Astrocyte (in vitro differentiated cells and primary cell): Measurements from ENCODE around the gene CD160.

Experiments used
- EZH2 ChIP-seq: IDR thresholded peaks from 2 replicates; pipeline ENCODE4 v1.6.1; 2012; ENCODE audit warnings: mild to moderate bottlenecking, low read length, inconsistent platforms; ENCODE audit not compliant: insufficient read depth
- TF ChIP-seq, protein P1 (sequence below): IDR thresholded peaks from 2 replicates; pipeline ENCODE4 v1.5.1; 2011; ENCODE audit warnings: low read depth, mild to moderate bottlenecking, inconsistent platforms, low read length, moderate library complexity; ENCODE audit not compliant: insufficient read depth

DNA sequence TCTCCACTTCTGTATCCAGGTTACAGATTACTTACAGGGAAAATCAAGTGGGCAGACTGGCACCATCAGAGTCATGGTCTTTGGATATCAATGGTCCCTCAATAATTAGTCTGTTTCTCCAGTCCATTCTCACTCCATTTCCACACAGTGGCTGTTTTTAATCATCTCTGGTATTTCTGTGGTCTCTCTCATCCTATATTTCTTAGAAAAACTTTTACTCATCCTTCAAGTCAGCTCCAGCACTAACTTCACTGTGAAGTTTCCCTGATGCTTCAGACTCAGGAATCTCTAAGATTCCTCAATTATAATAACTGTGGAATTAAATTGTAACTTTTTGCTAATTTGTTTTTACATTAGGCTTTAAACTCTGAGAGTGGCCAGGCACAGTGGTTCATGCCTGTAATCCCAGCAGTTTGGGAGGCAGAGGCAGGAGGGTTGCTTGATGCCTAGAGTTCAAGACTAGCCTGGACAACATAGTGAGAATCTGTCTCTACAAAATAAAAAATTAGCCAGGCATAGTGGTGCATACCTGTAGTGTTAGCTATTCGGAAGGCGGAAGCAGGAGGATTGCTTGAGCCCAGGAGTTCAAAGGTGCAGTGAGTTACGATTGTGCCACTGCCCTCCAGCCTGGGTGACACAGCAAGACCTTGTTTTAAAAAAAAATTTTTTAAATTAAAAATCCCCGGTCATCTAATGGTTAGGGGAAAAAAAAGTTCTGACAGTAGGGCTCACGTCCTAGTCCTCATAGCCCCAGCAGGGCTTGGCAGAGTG lies 10.6 kb downstream of the CD160 start:
- no peak for TF ChIP-seq EZH2
- TF ChIP-seq, protein P1, sequence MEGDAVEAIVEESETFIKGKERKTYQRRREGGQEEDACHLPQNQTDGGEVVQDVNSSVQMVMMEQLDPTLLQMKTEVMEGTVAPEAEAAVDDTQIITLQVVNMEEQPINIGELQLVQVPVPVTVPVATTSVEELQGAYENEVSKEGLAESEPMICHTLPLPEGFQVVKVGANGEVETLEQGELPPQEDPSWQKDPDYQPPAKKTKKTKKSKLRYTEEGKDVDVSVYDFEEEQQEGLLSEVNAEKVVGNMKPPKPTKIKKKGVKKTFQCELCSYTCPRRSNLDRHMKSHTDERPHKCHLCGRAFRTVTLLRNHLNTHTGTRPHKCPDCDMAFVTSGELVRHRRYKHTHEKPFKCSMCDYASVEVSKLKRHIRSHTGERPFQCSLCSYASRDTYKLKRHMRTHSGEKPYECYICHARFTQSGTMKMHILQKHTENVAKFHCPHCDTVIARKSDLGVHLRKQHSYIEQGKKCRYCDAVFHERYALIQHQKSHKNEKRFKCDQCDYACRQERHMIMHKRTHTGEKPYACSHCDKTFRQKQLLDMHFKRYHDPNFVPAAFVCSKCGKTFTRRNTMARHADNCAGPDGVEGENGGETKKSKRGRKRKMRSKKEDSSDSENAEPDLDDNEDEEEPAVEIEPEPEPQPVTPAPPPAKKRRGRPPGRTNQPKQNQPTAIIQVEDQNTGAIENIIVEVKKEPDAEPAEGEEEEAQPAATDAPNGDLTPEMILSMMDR: no peak
